Measurements from ENCODE around the gene ST3GAL4.

GRCh38 chr11:126333142-126333541, 22.3 kb upstream of the ST3GAL4 start:
- no peak for TF ChIP-seq CTCF (IDR thresholded peaks at IDR 0.05)
- TF ChIP-seq POLR2AphosphoS5 (IDR thresholded peaks at IDR 0.05; ENCODE audit: insufficient read depth in 1 of 2, low read depth in 1 of 2): no peak
